SK-N-SH (cell line): ENCODE data around the gene LRRC2. TPM values are rescaled to one million over a fixed set of nuclear protein-coding genes. Genes with fewer than 3 reads are reported as not detected.
A peak's percentile ranks its signal among the peaks of the same experiment; 100 is the strongest.

Source experiments
- CTCF ChIA-PET: fragments of 300-600, 350-600 bp; formaldehyde crosslinking; extraction: SDS; loops from one replicate; lab custom pipeline; 2021; lab: Yijun Ruan, JAX
- POLR2A ChIA-PET: fragments of 350-600 bp; sonication (Branson Sonifier 250); formaldehyde crosslinking; extraction: SDS; loops from one replicate; lab custom pipeline; 2020; ENCODE audit warnings: antibody characterized with exemption, inconsistent platforms; lab: Yijun Ruan, JAX
- DNase-seq: peaks from one replicate; pipeline ENCODE4 v3.0.0; 2012
- H2AFZ ChIP-seq: fragments of 200-600 bp; sonication (generic); 2 replicates; pipeline ENCODE4 v1.8.1; 2016; ENCODE audit warnings: antibody characterized with exemption, mild to moderate bottlenecking, low read depth
- H3F3A ChIP-seq: fragments of 200-600 bp; sonication (generic); replicated peaks from 2 replicates; pipeline ENCODE3; 2016; ENCODE audit warnings: antibody characterized with exemption, mild to moderate bottlenecking; ENCODE audit not compliant: insufficient read depth
- H3K27ac ChIP-seq, 2 experiments: fragments of 200-500 bp in 1 of 2; fragments of 200-600 bp in 1 of 2; sonication (Bioruptor generic) in 1 of 2; sonication (generic), shearing (Covaris generic) in 1 of 2; 2 replicates each; pipeline versions ENCODE4 v1.5.1 to v1.6.1; 2014 to 2016; ENCODE audit warnings: low read depth in 2 of 2, inconsistent platforms in 1 of 2, low read length in 1 of 2, mild to moderate bottlenecking in 1 of 2, mixed read lengths in 1 of 2
- H3K27me3 ChIP-seq: fragments of 200-600 bp; sonication (generic), shearing (Covaris generic); 2 replicates; pipeline ENCODE4 v1.6.1; 2016; ENCODE audit warnings: mixed run types; ENCODE audit not compliant: insufficient read depth
- H3K36me3 ChIP-seq, 2 experiments: fragments of 200-500 bp in 1 of 2; fragments of 200-600 bp in 1 of 2; sonication (Bioruptor generic) in 1 of 2; sonication (generic) in 1 of 2; replicated peaks in 1 of 2; 2 replicates each; pipeline versions ENCODE3 to v1.5.1; 2014 to 2016; ENCODE audit warnings: low read length in 1 of 2, mild to moderate bottlenecking in 1 of 2; ENCODE audit not compliant: insufficient read depth in 2 of 2, control insufficient read depth in 1 of 2
- H3K4me1 ChIP-seq, 2 experiments: fragments of 200-500 bp in 1 of 2; fragments of 200-600 bp in 1 of 2; sonication (Bioruptor generic) in 1 of 2; sonication (generic), shearing (Covaris generic) in 1 of 2; 2 replicates each; pipeline versions ENCODE4 v1.5.1 to v1.6.1; 2014 to 2016; ENCODE audit warnings: low read depth in 1 of 2, low read length in 1 of 2, mixed run types in 1 of 2; ENCODE audit not compliant: insufficient read depth in 2 of 2, control insufficient read depth in 1 of 2
- H3K4me2 ChIP-seq: fragments of 200-600 bp; sonication (generic), shearing (Covaris generic); 2 replicates; pipeline ENCODE4 v1.6.1; 2017; ENCODE audit warnings: mixed run types
- H3K4me3 ChIP-seq, 2 experiments: fragments of 200-500 bp in 1 of 2; fragments of 200-600 bp in 1 of 2; sonication (Bioruptor generic) in 1 of 2; sonication (generic), shearing (Covaris generic) in 1 of 2; 2 replicates each; pipeline versions ENCODE4 v1.5.1 to v1.8.1; 2014 to 2016; ENCODE audit warnings: low read depth in 2 of 2, inconsistent platforms in 1 of 2, low read length in 1 of 2, mild to moderate bottlenecking in 1 of 2, mixed read lengths in 1 of 2, moderate library complexity in 1 of 2
- H3K79me2 ChIP-seq: fragments of 200-600 bp; sonication (generic); 2 replicates; pipeline ENCODE4 v1.8.1; 2017; ENCODE audit warnings: mild to moderate bottlenecking; ENCODE audit not compliant: insufficient read depth
- H3K9ac ChIP-seq: fragments of 200-600 bp; sonication (generic); 2 replicates; pipeline ENCODE4 v1.6.1; 2017; ENCODE audit warnings: mixed run types
- H3K9me2 ChIP-seq: fragments of 200-600 bp; sonication (generic); 2 replicates; pipeline ENCODE4 v1.6.1; 2017; ENCODE audit warnings: mixed run types
- H3K9me3 ChIP-seq: fragments of 200-600 bp; sonication (generic); 2 replicates; pipeline ENCODE4 v1.6.1; 2017; ENCODE audit warnings: mixed run types, mild to moderate bottlenecking, moderate library complexity
- H4K20me1 ChIP-seq: fragments of 200-600 bp; sonication (generic); 2 replicates; pipeline ENCODE4 v1.6.1; 2017; ENCODE audit warnings: mild to moderate bottlenecking, mixed run types; ENCODE audit not compliant: insufficient read depth
- CHD2 ChIP-seq: fragments of 150-350 bp; IDR thresholded peaks from 2 replicates; pipeline ENCODE4 v1.6.1; 2018; ENCODE audit warnings: low read length; ENCODE audit not compliant: partially characterized antibody
- CTCF ChIP-seq: fragments of 200-600 bp; sonication (generic); IDR thresholded peaks from 2 replicates; pipeline ENCODE4 v1.6.1; 2017; ENCODE audit warnings: antibody characterized with exemption, mild to moderate bottlenecking, moderate library complexity
- FOSL2 ChIP-seq: IDR thresholded peaks from 2 replicates; pipeline ENCODE4 v1.4.0; 2012; ENCODE audit warnings: low read depth, mild to moderate bottlenecking, moderate library complexity, borderline replicate concordance
- GATA2 ChIP-seq: sonication (generic); formaldehyde crosslinking; IDR thresholded peaks from 2 replicates; pipeline ENCODE4 v1.5.0; 2020; ENCODE audit warnings: mild to moderate bottlenecking, missing genetic modification reagents
- MAX ChIP-seq: IDR thresholded peaks from 2 replicates; pipeline ENCODE4 v1.4.0; 2012; ENCODE audit warnings: low read depth
- NRF1 ChIP-seq: IDR thresholded peaks from 2 replicates; pipeline ENCODE4 v1.6.1; 2012; ENCODE audit warnings: low read depth, mild to moderate bottlenecking, low read length
- RAD21 ChIP-seq: IDR thresholded peaks from 2 replicates; pipeline ENCODE4 v1.6.1; 2012; ENCODE audit warnings: mild to moderate bottlenecking, low read length
- SMC3 ChIP-seq: IDR thresholded peaks from 2 replicates; pipeline ENCODE4 v1.6.1; 2012; ENCODE audit warnings: low read depth, low read length, improper control_type of control experiment
- TCF12 ChIP-seq: IDR thresholded peaks from 2 replicates; pipeline ENCODE4 v1.4.0; 2012
- TEAD4 ChIP-seq: IDR thresholded peaks from 2 replicates; pipeline ENCODE4 v1.4.0; 2012; ENCODE audit warnings: mild to moderate bottlenecking, borderline replicate concordance; ENCODE audit not compliant: insufficient read depth
- WGBS: methylation state at CpG from one replicate; pipeline ENCODE4 v1.1.6; 2017; ENCODE audit warnings: low lambda C conversion rate; 5-methylcytosine and 5-hydroxymethylcytosine counted together
- polyA plus RNA-seq, 3 experiments: library from polyadenylated mRNA; depleted of rRNA; stranded (reverse); fragments of >200 nt; gene quantifications; 2 replicates each; pipeline ENCODE4 v1.2.3, GENCODE V29; 2012

The LRRC2 gene
- polyA plus RNA-seq, 1 of the 3 experiments (the other 2 are of a cell fraction) = 0.13 TPM

GRCh38 chr3:46559091-46559704 lies 6.9 kb downstream of the LRRC2 start:
- no peak overlapping the region; a peak in 1 of 4 replicates for H3K27ac ChIP-seq
- TF ChIP-seq FOSL2 = no peak
- no peak for TF ChIP-seq TCF12
- TF ChIP-seq GATA2 (CRISPR knock-in tag) = no peak
- 0 out of 4 replicates have a peak overlapping the region, but pooled peaks of 1 of the 2 experiments have one; percentile 55 for H3K4me3 ChIP-seq
- H4K20me1 ChIP-seq = no peaks in the 10 kb centered on the region
- POLR2A ChIA-PET = no interaction called here
- 0 out of 2 replicates have a peak, but pooled peaks cover 8% of the 10 kb centered on the region for H3K9me3 ChIP-seq
- no peaks in the 10 kb centered on the region for H3K9me2 ChIP-seq
- peaks cover 0 to 15% of the 10 kb centered on the region in 2 experiments; a peak in 2 of 4 replicates for H3K4me1 ChIP-seq
- CTCF ChIA-PET = interaction anchor here (0.7 to 10.9 kb wide), 17 partner anchors 10 to 350 kb away, joined by 3 to 223 read pairs (median 4); no protein-coding TSS in a partner anchor
- H3K27me3 ChIP-seq = no peaks in the 10 kb centered on the region
- no peak overlapping the region for H3K9ac ChIP-seq
- H3K79me2 ChIP-seq = no peaks in the 10 kb centered on the region
- no peaks in the 10 kb centered on the region for H3K36me3 ChIP-seq
- DNase-seq = peak; percentile 47
- H3F3A ChIP-seq = peaks cover 4% of the 10 kb centered on the region
- 72% methylated on average over 4 of the region's 4 CpGs for WGBS
- peak overlapping the region; percentile 89 for H2AFZ ChIP-seq
- no peak overlapping the region for H3K4me2 ChIP-seq

GRCh38 chr3:46558184-46559043 lies 7.7 kb downstream of the LRRC2 start:
- 0 out of 2 replicates have a peak, but pooled peaks cover 8% of the 10 kb centered on the region for H3K9me3 ChIP-seq
- H3K9me2 ChIP-seq = no peaks in the 10 kb centered on the region
- peak overlapping the region; percentile 59; the same call in 1 of the 2 replicates for H3K4me2 ChIP-seq
- H3K36me3 ChIP-seq = no peaks in the 10 kb centered on the region
- CTCF ChIA-PET = interaction anchor here (0.7 to 10.9 kb wide), 38 partner anchors 9 to 351 kb away, joined by 3 to 223 read pairs (median 4); no protein-coding TSS in a partner anchor
- peaks cover 0 to 15% of the 10 kb centered on the region in 2 experiments; a peak in 2 of 4 replicates for H3K4me1 ChIP-seq
- H3K27ac ChIP-seq = no peak overlapping the region
- peaks cover 4% of the 10 kb centered on the region for H3F3A ChIP-seq
- TF ChIP-seq TEAD4 = no peak
- peak; percentile 54; the same call in 1 of the 2 replicates for TF ChIP-seq MAX
- peak; percentile 68 for TF ChIP-seq CTCF
- TF ChIP-seq RAD21 = peak; percentile 86
- TF ChIP-seq NRF1 = peak; percentile 68
- TF ChIP-seq CHD2 = no peak
- TF ChIP-seq SMC3 = peak; percentile 80
- H3K27me3 ChIP-seq = no peaks in the 10 kb centered on the region
- no peaks in the 10 kb centered on the region for H4K20me1 ChIP-seq
- POLR2A ChIA-PET = interaction anchor here (0.6 kb wide), 2 partner anchors 8 to 366 kb away, joined by 3 to 4 read pairs; no protein-coding TSS in a partner anchor
- WGBS = 36% methylated on average over 22 of the region's 22 CpGs
- peak; percentile 80 for DNase-seq
- H3K79me2 ChIP-seq = no peaks in the 10 kb centered on the region
- H3K4me3 ChIP-seq = peak overlapping the region; percentile 51 to 55
- H3K9ac ChIP-seq = peak overlapping the region; percentile 25; the same call in 1 of the 2 replicates
- peak overlapping the region; percentile 89 for H2AFZ ChIP-seq
